Smooth muscle cell (in vitro differentiated cells): ENCODE measurements around the gene BMP7. TPM values are rescaled to one million over a fixed set of nuclear protein-coding genes. Genes with fewer than 3 reads are reported as not detected.

Source experiments
- DNase-seq: peaks from one replicate; lab custom pipeline; 2025; ENCODE audit not compliant: unreplicated experiment; lab: John Stamatoyannopoulos, UW
- H2AFZ ChIP-seq: fragments of 200-600 bp; sonication (generic); 2 replicates; pipeline ENCODE4 v1.6.0; 2016; ENCODE audit warnings: antibody characterized with exemption, low read depth, mild to moderate bottlenecking
- H3F3A ChIP-seq: fragments of 200-600 bp; sonication (generic); 2 replicates; pipeline ENCODE4 v1.6.0; 2017; ENCODE audit warnings: antibody characterized with exemption, low read depth
- H3K27ac ChIP-seq: fragments of 200-600 bp; sonication (generic); 2 replicates; pipeline ENCODE4 v1.5.1; 2016; ENCODE audit warnings: low read depth, mild to moderate bottlenecking
- H3K27me3 ChIP-seq: fragments of 200-600 bp; sonication (generic); 2 replicates; pipeline ENCODE4 v1.6.1; 2016; ENCODE audit warnings: low read depth, mild to moderate bottlenecking
- H3K36me3 ChIP-seq: fragments of 200-600 bp; sonication (generic); 2 replicates; pipeline ENCODE4 v1.5.1; 2016; ENCODE audit warnings: low read depth
- H3K4me1 ChIP-seq: fragments of 200-600 bp; sonication (generic); 2 replicates; pipeline ENCODE4 v1.5.1; 2016; ENCODE audit warnings: low read depth
- H3K4me2 ChIP-seq: fragments of 200-600 bp; sonication (generic); 2 replicates; pipeline ENCODE4 v1.6.0; 2016; ENCODE audit warnings: mild to moderate bottlenecking
- H3K4me3 ChIP-seq: fragments of 200-600 bp; sonication (generic); 2 replicates; pipeline ENCODE4 v1.5.1; 2016; ENCODE audit warnings: mild to moderate bottlenecking
- H3K79me2 ChIP-seq: fragments of 200-600 bp; sonication (generic); 2 replicates; pipeline ENCODE4 v1.6.0; 2016; ENCODE audit warnings: low read depth, mild to moderate bottlenecking
- H3K9ac ChIP-seq: fragments of 200-600 bp; sonication (generic); 2 replicates; pipeline ENCODE4 v1.6.0; 2016; ENCODE audit warnings: low read depth
- H3K9me3 ChIP-seq: fragments of 200-600 bp; sonication (generic); replicated peaks from 2 replicates; pipeline ENCODE4 v1.5.1; 2016; ENCODE audit warnings: low read depth
- H4K20me1 ChIP-seq: fragments of 200-600 bp; sonication (generic); 2 replicates; pipeline ENCODE4 v1.6.0; 2016; ENCODE audit warnings: low read depth
- whole genome bisulfite sequencing: methylation state at CpG from one replicate; pipeline ENCODE4 v1.1.7; 2016; ENCODE audit warnings: low lambda C conversion rate; 5-methylcytosine and 5-hydroxymethylcytosine counted together
- polyA plus RNA-seq: library from polyadenylated mRNA; unstranded; fragments of >200 nt; fragmentation: Nextera tagmentation; extraction: Ambion mirVana; gene quantifications from 2 replicates; pipeline ENCODE4 v1.2.1, GENCODE V29; 2016
- total RNA-seq: library from RNA; depleted of rRNA; stranded (reverse); fragments of >200 nt; gene quantifications from 2 replicates; pipeline ENCODE4 v1.2.3, GENCODE V29; 2014
- TF ChIP-seq, protein P1 (sequence below): fragments of 200-600 bp; sonication (generic); IDR thresholded peaks from 2 replicates; pipeline ENCODE4 v1.5.1; 2017; ENCODE audit warnings: borderline replicate concordance, mild to moderate bottlenecking, antibody characterized with exemption; ENCODE audit not compliant: insufficient read depth, poor library complexity, severe bottlenecking

The BMP7 gene
- total and polyA plus RNA-seq, 2 experiments from 2014 or later: 18.1 to 28.3 TPM

DNA sequence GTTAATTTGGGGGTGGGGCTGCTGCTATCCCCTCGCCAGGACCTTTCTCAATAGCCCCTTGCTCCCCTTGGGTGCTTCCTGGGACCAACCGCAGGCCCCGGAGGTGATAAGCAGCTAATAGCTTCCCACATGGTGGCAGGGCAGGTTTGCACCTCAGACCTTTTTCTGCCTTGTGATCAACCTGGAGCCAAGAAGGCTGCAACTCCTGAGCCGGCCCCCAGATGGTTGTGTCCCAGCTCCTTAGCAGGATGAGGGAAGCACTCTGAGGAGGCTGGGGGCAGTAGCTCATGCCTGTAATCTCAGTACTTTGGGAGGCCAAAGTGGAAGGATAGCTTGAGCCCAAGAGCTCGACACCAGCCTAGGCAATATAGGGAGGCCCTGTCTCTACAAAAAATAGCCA is 85.5 kb downstream of the BMP7 start:
- WGBS: 79% methylated on average over 5 of the region's 5 CpGs
- Histone ChIP-seq H3K4me3 (no peak overlapping the region), H3K27me3 (no peaks in the 10 kb centered on the region), H3K9me3 (no peaks in the 10 kb centered on the region), H3K4me2 (no peak overlapping the region), H2AFZ (no peak overlapping the region), H3K79me2 (no peaks in the 10 kb centered on the region), H3K9ac (no peak overlapping the region), H3K36me3 (no peaks in the 10 kb centered on the region), H3K4me1 (no peaks in the 10 kb centered on the region), H3F3A (no peaks in the 10 kb centered on the region), H3K27ac (no peak overlapping the region), H4K20me1 (no peaks in the 10 kb centered on the region)
- DNase-seq: no peak
- TF ChIP-seq, protein P1, sequence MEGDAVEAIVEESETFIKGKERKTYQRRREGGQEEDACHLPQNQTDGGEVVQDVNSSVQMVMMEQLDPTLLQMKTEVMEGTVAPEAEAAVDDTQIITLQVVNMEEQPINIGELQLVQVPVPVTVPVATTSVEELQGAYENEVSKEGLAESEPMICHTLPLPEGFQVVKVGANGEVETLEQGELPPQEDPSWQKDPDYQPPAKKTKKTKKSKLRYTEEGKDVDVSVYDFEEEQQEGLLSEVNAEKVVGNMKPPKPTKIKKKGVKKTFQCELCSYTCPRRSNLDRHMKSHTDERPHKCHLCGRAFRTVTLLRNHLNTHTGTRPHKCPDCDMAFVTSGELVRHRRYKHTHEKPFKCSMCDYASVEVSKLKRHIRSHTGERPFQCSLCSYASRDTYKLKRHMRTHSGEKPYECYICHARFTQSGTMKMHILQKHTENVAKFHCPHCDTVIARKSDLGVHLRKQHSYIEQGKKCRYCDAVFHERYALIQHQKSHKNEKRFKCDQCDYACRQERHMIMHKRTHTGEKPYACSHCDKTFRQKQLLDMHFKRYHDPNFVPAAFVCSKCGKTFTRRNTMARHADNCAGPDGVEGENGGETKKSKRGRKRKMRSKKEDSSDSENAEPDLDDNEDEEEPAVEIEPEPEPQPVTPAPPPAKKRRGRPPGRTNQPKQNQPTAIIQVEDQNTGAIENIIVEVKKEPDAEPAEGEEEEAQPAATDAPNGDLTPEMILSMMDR: no peak

DNA sequence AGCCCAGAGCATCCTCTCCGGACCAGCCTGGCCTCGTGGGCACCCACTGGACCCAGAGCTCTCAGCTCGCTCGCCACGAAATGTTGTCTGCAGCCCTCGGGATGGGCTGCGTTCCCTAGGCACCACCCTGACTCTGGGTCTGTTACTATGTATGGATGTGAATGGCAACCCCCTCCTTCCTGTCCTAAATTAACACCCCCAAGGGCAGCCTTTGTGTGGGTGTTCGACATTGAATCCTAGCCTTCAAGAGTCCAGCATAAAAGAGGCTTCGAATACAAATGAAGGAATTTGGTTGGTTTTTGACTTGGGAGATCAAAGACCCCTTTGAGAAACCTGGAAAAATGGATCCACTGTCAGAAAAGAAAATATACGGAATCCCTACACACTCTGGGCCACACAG is 86.1 kb downstream of the BMP7 start:
- WGBS: 81% methylated on average over 10 of the region's 10 CpGs
- Histone ChIP-seq H2AFZ (no peak overlapping the region), H3K9ac (no peak overlapping the region), H3K27ac (no peak overlapping the region), H3F3A (no peaks in the 10 kb centered on the region), H3K9me3 (no peaks in the 10 kb centered on the region), H3K79me2 (no peaks in the 10 kb centered on the region), H3K36me3 (no peaks in the 10 kb centered on the region), H3K4me1 (no peaks in the 10 kb centered on the region), H4K20me1 (no peaks in the 10 kb centered on the region), H3K4me2 (no peak overlapping the region), H3K27me3 (no peaks in the 10 kb centered on the region), H3K4me3 (no peak overlapping the region)
- no peak for DNase-seq
- TF ChIP-seq, protein P1: no peak

DNA sequence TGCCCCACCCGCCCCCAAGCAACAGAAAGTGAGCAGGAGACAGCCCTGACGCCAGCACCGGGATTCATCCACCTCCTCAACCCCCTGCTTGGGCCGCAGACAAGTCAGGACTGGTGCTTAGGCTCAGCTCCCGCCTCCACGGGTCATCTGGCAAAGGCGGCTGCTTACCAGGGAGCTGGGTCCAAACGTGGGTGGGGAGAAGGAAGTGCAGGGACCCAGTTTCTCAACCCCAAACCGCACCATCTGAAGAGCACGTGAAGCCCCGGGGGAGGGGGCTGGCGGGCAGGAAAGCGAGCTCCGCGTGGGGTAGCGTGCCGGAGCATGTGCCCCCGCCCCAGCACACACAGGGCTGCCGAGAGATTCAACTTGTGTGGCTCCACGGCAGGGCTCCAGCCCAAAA is 87.2 kb downstream of the BMP7 start:
- no peak for DNase-seq
- WGBS: 39% methylated on average over 20 of the region's 20 CpGs
- Histone ChIP-seq H3K27ac (no peak overlapping the region), H3K9ac (no peak overlapping the region), H3K79me2 (no peaks in the 10 kb centered on the region), H3K4me2 (peak overlapping the region; percentile 22), H3K4me3 (no peak overlapping the region), H3K27me3 (no peaks in the 10 kb centered on the region), H3K4me1 (no peaks in the 10 kb centered on the region), H2AFZ (no peak overlapping the region), H3K36me3 (no peaks in the 10 kb centered on the region), H3F3A (no peaks in the 10 kb centered on the region), H3K9me3 (no peaks in the 10 kb centered on the region), H4K20me1 (no peaks in the 10 kb centered on the region)
- TF ChIP-seq, protein P1: no peak

DNA sequence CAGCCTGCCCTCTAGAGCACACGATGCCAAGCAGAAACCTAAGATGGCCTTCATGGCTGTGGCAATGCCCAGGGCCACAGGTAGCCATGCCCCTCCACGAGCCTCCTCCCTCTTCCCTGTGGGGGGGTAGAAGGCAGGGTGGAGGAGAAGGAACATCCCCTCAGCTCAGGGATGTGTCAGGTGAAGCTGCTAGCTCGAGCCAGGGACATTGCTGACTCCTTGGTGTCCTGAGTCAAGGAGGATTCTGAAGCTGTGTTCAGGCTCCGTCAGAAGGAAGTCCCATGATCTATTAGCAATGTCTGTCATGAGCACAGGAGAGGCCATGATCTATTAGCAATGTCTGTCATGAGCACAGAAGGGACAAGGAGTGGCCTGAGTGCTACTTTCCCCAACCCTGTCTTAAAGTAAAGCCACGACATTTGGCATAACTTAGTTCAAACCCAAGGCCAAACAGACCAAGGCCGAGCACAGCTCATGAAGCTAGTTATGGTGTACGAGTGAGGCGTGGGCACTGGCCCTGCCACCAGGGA is 87.8 kb downstream of the BMP7 start:
- Histone ChIP-seq H3K9me3 (no peaks in the 10 kb centered on the region), H3K27ac (no peak overlapping the region), H2AFZ (no peak overlapping the region), H3K36me3 (no peaks in the 10 kb centered on the region), H3K4me2 (peak overlapping the region; percentile 22), H3K79me2 (no peaks in the 10 kb centered on the region), H4K20me1 (no peaks in the 10 kb centered on the region), H3K4me1 (no peaks in the 10 kb centered on the region), H3K27me3 (no peaks in the 10 kb centered on the region), H3K9ac (no peak overlapping the region), H3F3A (no peaks in the 10 kb centered on the region), H3K4me3 (no peak overlapping the region)
- TF ChIP-seq, protein P1: no peak
- DNase-seq: no peak
- WGBS: 89% methylated on average over 8 of the region's 8 CpGs
